ENCODE data around the gene OR13C9. TPM values are rescaled to one million over a fixed set of nuclear protein-coding genes. Genes with fewer than 3 reads are reported as not detected.
"Not testable (repeated sequence)": the region's sequence is repeated elsewhere in the genome, so short reads cannot be mapped to it uniquely, and the experiment has no call there.

Gene OR13C9
- total RNA-seq, 2 experiments from 2014 or later, result not detected

GRCh38 chr9:104608336-104608735 is 9.7 kb downstream of the OR13C9 start:
- CTCF ChIA-PET, result no interaction called here

DNA sequence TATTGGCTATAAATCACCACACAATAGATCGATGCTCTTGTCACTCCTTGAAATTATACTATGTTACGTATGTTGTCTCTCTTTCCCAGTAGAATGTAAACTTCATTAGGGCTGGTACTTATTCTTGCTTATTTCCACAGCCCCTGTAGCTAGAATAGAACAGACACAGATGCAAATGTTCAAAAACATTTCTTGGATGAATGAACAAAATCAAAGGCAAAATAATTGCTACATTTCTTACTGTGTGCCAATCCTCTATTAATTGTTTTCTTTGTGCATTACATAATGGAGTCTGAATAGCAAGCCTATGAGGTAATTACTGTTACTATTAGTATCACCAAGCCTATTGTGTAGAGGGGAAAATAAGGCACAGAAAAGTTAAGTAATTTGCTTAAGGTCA is 11.9 kb downstream of the OR13C9 start:
- H3K9me3 Mint-ChIP-seq, result no peaks in the 10 kb centered on the region

More at GRCh38 chr9:104608336-104608735, 9.7 kb downstream of the OR13C9 start:
- Histone ChIP-seq H3K36me3 (ENCODE audit: insufficient read depth, low read length) (no peaks in the 10 kb centered on the region), H3K27me3 (ENCODE audit: control insufficient read depth in 1 of 2, insufficient read depth in 2 of 2, low read length in 2 of 2) (no peaks in the 10 kb centered on the region), H3K4me3 (ENCODE audit: low read length) (no peak overlapping the region), H3K27ac (ENCODE audit: low read depth in 1 of 2, low read length in 2 of 2) (no peak overlapping the region), H3K4me1 (ENCODE audit: insufficient read depth, low read length) (no peaks in the 10 kb centered on the region), H3K9me3 (ENCODE audit: control insufficient read depth in 1 of 2, insufficient read depth in 1 of 2, low read length in 2 of 2) (no peaks in the 10 kb centered on the region)
- ATAC-seq (ENCODE audit: poor library complexity), result no peak
- H3K9me3 Mint-ChIP-seq, result no peaks in the 10 kb centered on the region
- H3K4me3 Mint-ChIP-seq, result no peak overlapping the region
- no peak for DNase-seq
- POLR2A ChIA-PET, result no interaction called here
- peaks cover 5% of the 10 kb centered on the region for H3K27me3 Mint-ChIP-seq
- no peak overlapping the region for H3K27ac Mint-ChIP-seq
- intact Hi-C loops (cut with DNase I, micrococcal nuclease), result no loop called here
- H3K36me3 Mint-ChIP-seq (ENCODE audit: low read depth), result no peaks in the 10 kb centered on the region
- no peak for TF ChIP-seq CTCF (IDR thresholded peaks at IDR 0.05)
- H3K4me1 Mint-ChIP-seq (ENCODE audit: low read depth), result no peaks in the 10 kb centered on the region

DNA sequence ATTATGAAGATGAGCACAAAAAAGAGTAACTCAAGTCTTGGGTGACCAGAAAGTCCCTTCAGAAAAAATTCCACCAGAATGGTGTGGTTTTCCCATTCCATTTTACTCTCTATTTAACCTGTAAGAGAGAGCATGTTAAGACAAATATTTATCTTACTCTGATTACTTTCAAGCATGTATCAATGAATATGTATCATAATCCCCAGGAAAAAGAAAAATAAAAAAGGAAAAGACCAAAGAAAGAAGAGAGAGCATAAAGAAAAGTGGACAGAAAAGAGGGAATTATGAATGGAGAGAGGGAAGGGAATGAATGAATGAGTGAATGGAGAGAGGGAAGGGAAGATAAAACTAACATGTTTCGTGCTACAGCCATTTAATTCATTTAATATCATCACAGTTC is 12.5 kb downstream of the OR13C9 start, which contains the start of gene OR13C2:
Gene OR13C2, minus strand, starts transcription at position 101 of the 400 bp plus-strand sequence. Its CDS starts 0 bp downstream, at position 101.
- CTCF ChIA-PET; H3K27me3 ChIP-seq (ENCODE audit: control insufficient read depth in 1 of 2, insufficient read depth in 2 of 2, low read length in 2 of 2); intact Hi-C loops (cut with DNase I, micrococcal nuclease); H3K4me3 ChIP-seq (ENCODE audit: low read length); H3K4me1 Mint-ChIP-seq (ENCODE audit: low read depth); H3K36me3 ChIP-seq (ENCODE audit: insufficient read depth, low read length); H3K4me1 ChIP-seq (ENCODE audit: insufficient read depth, low read length); H3K4me3 Mint-ChIP-seq; H3K27me3 Mint-ChIP-seq; H3K9me3 ChIP-seq (ENCODE audit: control insufficient read depth in 1 of 2, insufficient read depth in 1 of 2, low read length in 2 of 2); H3K9me3 Mint-ChIP-seq; POLR2A ChIA-PET; DNase-seq; ATAC-seq (ENCODE audit: poor library complexity); H3K36me3 Mint-ChIP-seq (ENCODE audit: low read depth); H3K27ac Mint-ChIP-seq; H3K27ac ChIP-seq (ENCODE audit: low read depth in 1 of 2, low read length in 2 of 2): not testable (repeated sequence)

More for the DNA sequence above, 11.9 kb downstream of the OR13C9 start:
- ATAC-seq (ENCODE audit: poor library complexity), result no peak
- no peak for TF ChIP-seq CTCF (IDR thresholded peaks at IDR 0.05)
- Mint-ChIP-seq H3K27me3 (peaks cover 5% of the 10 kb centered on the region), H3K36me3 (ENCODE audit: low read depth) (no peaks in the 10 kb centered on the region), H3K4me1 (ENCODE audit: low read depth) (no peaks in the 10 kb centered on the region), H3K27ac (no peak overlapping the region), H3K4me3 (no peak overlapping the region)
- DNase-seq, result no peak
- Histone ChIP-seq H3K4me1 (ENCODE audit: insufficient read depth, low read length) (no peaks in the 10 kb centered on the region), H3K4me3 (ENCODE audit: low read length) (no peak overlapping the region), H3K36me3 (ENCODE audit: insufficient read depth, low read length) (no peaks in the 10 kb centered on the region), H3K27ac (ENCODE audit: low read depth in 1 of 2, low read length in 2 of 2) (no peak overlapping the region), H3K27me3 (ENCODE audit: control insufficient read depth in 1 of 2, insufficient read depth in 2 of 2, low read length in 2 of 2) (no peaks in the 10 kb centered on the region), H3K9me3 (ENCODE audit: control insufficient read depth in 1 of 2, insufficient read depth in 1 of 2, low read length in 2 of 2) (no peaks in the 10 kb centered on the region)
- ChIA-PET POLR2A (no interaction called here), CTCF (interaction anchor here (0.9 kb wide), 1 partner anchor 1304 kb away, joined by 4 read pairs; no protein-coding TSS in a partner anchor)
- intact Hi-C loops (cut with DNase I, micrococcal nuclease), result no loop called here

DNA sequence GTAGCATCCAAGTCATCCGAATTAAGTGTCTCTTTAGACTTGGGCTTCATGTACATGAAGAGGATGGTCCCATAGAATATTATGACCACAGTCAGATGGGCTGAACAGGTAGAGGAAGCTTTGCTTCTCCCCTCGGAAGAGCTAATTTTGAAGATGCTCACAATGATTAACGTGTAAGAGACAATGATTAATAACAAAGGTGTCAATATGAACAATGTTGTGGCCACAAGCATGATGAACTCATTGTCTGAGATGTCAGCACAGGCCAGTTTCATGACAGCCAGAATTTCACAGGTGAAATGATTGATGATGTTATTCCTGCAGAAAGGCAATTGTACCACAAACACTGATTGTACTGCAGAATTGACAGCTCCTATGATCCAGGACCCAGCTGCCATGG is 13.2 kb downstream of the OR13C9 start:
- Histone ChIP-seq H3K27ac (ENCODE audit: low read depth in 1 of 2, low read length in 2 of 2) (no peak overlapping the region), H3K4me1 (ENCODE audit: insufficient read depth, low read length) (no peaks in the 10 kb centered on the region), H3K4me3 (ENCODE audit: low read length) (no peak overlapping the region), H3K9me3 (ENCODE audit: control insufficient read depth in 1 of 2, insufficient read depth in 1 of 2, low read length in 2 of 2) (no peaks in the 10 kb centered on the region), H3K27me3 (ENCODE audit: control insufficient read depth in 1 of 2, insufficient read depth in 2 of 2, low read length in 2 of 2) (no peaks in the 10 kb centered on the region), H3K36me3 (ENCODE audit: insufficient read depth, low read length) (no peaks in the 10 kb centered on the region)
- no peak overlapping the region for H3K4me3 Mint-ChIP-seq
- intact Hi-C loops (cut with DNase I, micrococcal nuclease), result no loop called here
- ATAC-seq (ENCODE audit: poor library complexity) (no peak), DNase-seq (no peak)
- no peaks in the 10 kb centered on the region for H3K9me3 Mint-ChIP-seq
- CTCF ChIA-PET, result no interaction called here
- TF ChIP-seq CTCF (IDR thresholded peaks at IDR 0.05), result no peak
- H3K27ac Mint-ChIP-seq, result no peak overlapping the region
- no peaks in the 10 kb centered on the region for H3K4me1 Mint-ChIP-seq (ENCODE audit: low read depth)
- peaks cover 5% of the 10 kb centered on the region for H3K27me3 Mint-ChIP-seq
- H3K36me3 Mint-ChIP-seq (ENCODE audit: low read depth), result no peaks in the 10 kb centered on the region
- POLR2A ChIA-PET, result no interaction called here

DNA sequence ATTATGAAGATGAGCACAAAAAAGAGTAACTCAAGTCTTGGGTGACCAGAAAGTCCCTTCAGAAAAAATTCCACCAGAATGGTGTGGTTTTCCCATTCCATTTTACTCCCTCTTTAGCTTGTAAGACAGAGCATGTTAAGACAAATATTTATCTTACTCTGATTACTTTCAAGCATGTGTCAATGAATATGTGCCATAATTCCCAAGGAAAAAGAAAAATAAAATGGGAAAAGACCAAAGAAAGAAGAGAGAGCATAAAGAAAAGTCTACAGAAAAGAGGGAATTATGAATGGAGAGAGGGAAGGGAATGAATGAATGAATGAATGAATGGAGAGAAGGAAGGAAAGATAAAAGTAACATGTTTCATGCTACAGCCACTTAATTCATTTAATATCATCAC is 18.7 kb downstream of the OR13C9 start, which contains the start of gene OR13C5:
Gene OR13C5, minus strand, starts transcription at position 101 of the 400 bp plus-strand sequence. Its CDS starts 0 bp downstream, at position 101.
- H3K36me3 ChIP-seq (ENCODE audit: insufficient read depth, low read length); H3K27me3 ChIP-seq (ENCODE audit: control insufficient read depth in 1 of 2, insufficient read depth in 2 of 2, low read length in 2 of 2); H3K27ac ChIP-seq (ENCODE audit: low read depth in 1 of 2, low read length in 2 of 2); H3K27me3 Mint-ChIP-seq; CTCF ChIA-PET; H3K27ac Mint-ChIP-seq; H3K4me3 ChIP-seq (ENCODE audit: low read length); H3K4me1 Mint-ChIP-seq (ENCODE audit: low read depth); H3K36me3 Mint-ChIP-seq (ENCODE audit: low read depth); POLR2A ChIA-PET; intact Hi-C loops (cut with DNase I, micrococcal nuclease); H3K9me3 Mint-ChIP-seq; H3K9me3 ChIP-seq (ENCODE audit: control insufficient read depth in 1 of 2, insufficient read depth in 1 of 2, low read length in 2 of 2); DNase-seq; H3K4me1 ChIP-seq (ENCODE audit: insufficient read depth, low read length); H3K4me3 Mint-ChIP-seq; ATAC-seq (ENCODE audit: poor library complexity): not testable (repeated sequence)

Measured in CD4-positive, alpha-beta T cell (primary cell).